HepG2 (cell line): ENCODE results near the gene PARP3. TPM values are rescaled to one million over a fixed set of nuclear protein-coding genes. Genes with fewer than 3 reads are reported as not detected.

ENCODE experiments used
- EHMT2 ChIP-seq: fragments of 200-600 bp; sonication (generic); IDR thresholded peaks from 2 replicates; pipeline ENCODE4 v1.7.0; 2017; ENCODE audit warnings: antibody characterized with exemption, low read depth, low read length, borderline replicate concordance
- HDAC1 ChIP-seq: sonication (generic); formaldehyde crosslinking; IDR thresholded peaks from 2 replicates; pipeline ENCODE4 v1.5.1; 2020; ENCODE audit warnings: mild to moderate bottlenecking, missing genetic modification reagents
- KDM2A ChIP-seq: sonication (generic); formaldehyde crosslinking; IDR thresholded peaks from 2 replicates; pipeline ENCODE4 v1.4.0; 2020; ENCODE audit warnings: low read depth, missing genetic modification reagents, borderline replicate concordance
- MTA1 ChIP-seq: sonication (generic); formaldehyde crosslinking; IDR thresholded peaks from 2 replicates; pipeline ENCODE4 v1.4.0; 2020; ENCODE audit warnings: missing genetic modification reagents, mild to moderate bottlenecking, borderline replicate concordance
- POLR2A ChIP-seq, 2 experiments: IDR thresholded peaks; 2 replicates each; pipeline ENCODE4 v1.6.1; 2011; ENCODE audit warnings: low read depth in 2 of 2, low read length in 2 of 2, mild to moderate bottlenecking in 1 of 2, moderate library complexity in 1 of 2; ENCODE audit not compliant: insufficient read depth in 1 of 2
- RBFOX2 ChIP-seq: fragments of 200-400 bp; formaldehyde crosslinking; IDR thresholded peaks from 2 replicates; pipeline ENCODE4 v1.6.1; 2017; ENCODE audit warnings: low read depth, mild to moderate bottlenecking, low read length
- SIX4 ChIP-seq: sonication (generic); formaldehyde crosslinking; IDR thresholded peaks from 2 replicates; pipeline ENCODE4 v1.4.0; 2020; ENCODE audit warnings: missing genetic modification reagents
- SMAD3 ChIP-seq: sonication (generic); formaldehyde crosslinking; IDR thresholded peaks from 2 replicates; pipeline ENCODE4 v1.4.0; 2020; ENCODE audit warnings: missing genetic modification reagents
- TEAD3 ChIP-seq: optimal IDR thresholded peaks from 2 replicates; pipeline ENCODE3; 2016; ENCODE audit warnings: borderline replicate concordance
- YEATS2 ChIP-seq: sonication (generic); formaldehyde crosslinking; IDR thresholded peaks from 2 replicates; pipeline ENCODE4 v1.4.0; 2020; ENCODE audit warnings: missing genetic modification reagents, borderline replicate concordance
- ZFX ChIP-seq: sonication (generic); formaldehyde crosslinking; IDR thresholded peaks from 2 replicates; pipeline ENCODE4 v1.4.0; 2020; ENCODE audit warnings: mild to moderate bottlenecking, low read depth, missing genetic modification reagents, moderate library complexity
- ZNF709 ChIP-seq: sonication (generic); formaldehyde crosslinking; IDR thresholded peaks from 2 replicates; pipeline ENCODE4 v1.5.0; 2020; ENCODE audit warnings: mild to moderate bottlenecking, missing genetic modification reagents
- polyA plus RNA-seq, 8 experiments: library from polyadenylated mRNA; depleted of rRNA in 3 of 8; stranded (reverse) in 7 of 8; unstranded in 1 of 8; fragments of >200 nt; fragmentation: Illumina TruSeq in 4 of 8; extraction: Trizol in 4 of 8; gene quantifications; 2 replicates each; pipeline versions ENCODE4 v1.2.1 to v1.2.3, GENCODE V29; 2011 to 2016; ENCODE audit warnings: low read depth in 4 of 8, missing spikeins in 1 of 8, mixed read lengths in 1 of 8; ENCODE audit not compliant: insufficient read depth in 1 of 8
- total RNA-seq, 5 experiments: library from RNA; depleted of rRNA; stranded (reverse); fragments of >200 nt; fragmentation: Illumina TruSeq; extraction: Trizol; gene quantifications; 2 replicates each; pipeline ENCODE4 v1.2.3, GENCODE V29; 2016; ENCODE audit warnings: low read depth in 1 of 5
- TF ChIP-seq, protein P1 (sequence below): sonication (generic); formaldehyde crosslinking; IDR thresholded peaks from 2 replicates; pipeline ENCODE4 v1.5.1; 2020; ENCODE audit warnings: missing genetic modification reagents, mild to moderate bottlenecking, borderline replicate concordance
- TF ChIP-seq, protein P2 (sequence below): IDR thresholded peaks from 2 replicates; pipeline ENCODE4 v1.6.1; 2016; ENCODE audit warnings: low read depth, borderline replicate concordance
- TF ChIP-seq, protein P3 (sequence below): sonication (generic); formaldehyde crosslinking; IDR thresholded peaks from 2 replicates; pipeline ENCODE4 v1.4.0; 2020; ENCODE audit warnings: missing genetic modification reagents
- TF ChIP-seq, protein P4 (sequence below): sonication (generic); formaldehyde crosslinking; IDR thresholded peaks from 2 replicates; pipeline ENCODE4 v1.5.0; 2020; ENCODE audit warnings: mild to moderate bottlenecking, missing genetic modification reagents
- TF ChIP-seq, protein P5 (sequence below): sonication (generic); formaldehyde crosslinking; IDR thresholded peaks from 2 replicates; pipeline ENCODE4 v1.8.0; 2023; ENCODE audit warnings: mild to moderate bottlenecking, missing genetic modification reagents
- TF ChIP-seq, protein P6 (sequence below): IDR thresholded peaks from 2 replicates; pipeline ENCODE4 v1.6.1; 2012; ENCODE audit warnings: inconsistent platforms

The PARP3 gene
- total and polyA plus RNA-seq, 2 of the 13 experiments (the other 11 are each of a cell fraction or from before 2014, with no cell fraction given), result 11.2 to 21.5 TPM

DNA sequence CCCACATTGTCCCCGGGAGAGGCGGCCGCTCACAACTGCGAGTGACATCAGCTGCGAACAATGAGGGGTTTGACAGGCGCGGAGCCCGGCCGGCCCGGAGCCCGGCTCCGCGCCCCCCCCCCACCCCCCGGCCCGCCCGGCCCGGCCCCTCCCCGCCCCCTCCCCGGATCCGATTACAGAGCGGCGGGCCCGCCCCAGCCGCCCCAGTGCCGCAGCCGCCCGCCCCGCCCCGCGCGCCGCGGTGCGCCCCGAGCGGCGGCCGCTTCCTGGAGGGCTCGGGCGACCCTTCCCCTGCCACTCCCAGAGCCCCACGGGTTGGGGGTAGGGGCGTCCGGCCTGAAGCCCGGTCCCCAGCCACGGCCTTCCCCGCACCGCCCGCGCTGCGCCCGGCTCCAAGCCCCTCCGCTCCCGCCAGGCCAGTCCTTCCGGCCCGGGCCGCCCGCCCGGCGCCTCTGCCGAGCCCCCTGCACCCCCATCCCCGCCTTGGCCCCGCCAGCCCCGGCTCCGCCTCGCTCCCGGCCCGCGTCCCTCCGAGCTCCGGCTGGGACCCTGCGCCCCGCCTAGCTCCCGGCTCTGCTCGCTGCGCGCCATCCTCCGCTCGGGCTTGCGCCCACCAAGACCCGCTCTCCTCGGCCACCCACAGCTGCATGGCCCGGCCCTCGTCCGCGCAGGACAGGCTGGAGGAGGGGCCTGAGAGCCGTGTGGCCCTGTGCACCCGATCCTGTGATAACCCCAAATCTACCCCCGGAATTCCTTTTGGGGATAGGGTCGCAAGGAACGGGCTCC, 25.4 kb downstream of the PARP3 start, which contains the start of gene PCBP4 (continued):
- TF ChIP-seq SIX4 (CRISPR knock-in tag) (no peak; the same call in 1 of the 2 replicates), YEATS2 (no peak), TEAD3 (CRISPR knock-in tag) (peak; percentile 5), HDAC1 (CRISPR knock-in tag) (no peak), SMAD3 (CRISPR knock-in tag) (no peak), ZFX (CRISPR knock-in tag) (peak; percentile 20; the same call in 1 of the 2 replicates), ZNF709 (0 out of 2 replicates have a peak, but pooled peaks have one; percentile 4), EHMT2 (no peak), POLR2A (IDR thresholded peaks at IDR 0.05; ENCODE audit: insufficient read depth in 1 of 2, low read depth in 2 of 2, low read length in 2 of 2) (peak in 1 of 2 experiments; percentile 41; a peak in 1 of 4 replicates), RBFOX2 (peak; percentile 80), MTA1 (CRISPR knock-in tag) (peak; percentile 43; the same call in 1 of the 2 replicates), KDM2A (CRISPR knock-in tag) (peak; percentile 90)
- TF ChIP-seq, protein P1, sequence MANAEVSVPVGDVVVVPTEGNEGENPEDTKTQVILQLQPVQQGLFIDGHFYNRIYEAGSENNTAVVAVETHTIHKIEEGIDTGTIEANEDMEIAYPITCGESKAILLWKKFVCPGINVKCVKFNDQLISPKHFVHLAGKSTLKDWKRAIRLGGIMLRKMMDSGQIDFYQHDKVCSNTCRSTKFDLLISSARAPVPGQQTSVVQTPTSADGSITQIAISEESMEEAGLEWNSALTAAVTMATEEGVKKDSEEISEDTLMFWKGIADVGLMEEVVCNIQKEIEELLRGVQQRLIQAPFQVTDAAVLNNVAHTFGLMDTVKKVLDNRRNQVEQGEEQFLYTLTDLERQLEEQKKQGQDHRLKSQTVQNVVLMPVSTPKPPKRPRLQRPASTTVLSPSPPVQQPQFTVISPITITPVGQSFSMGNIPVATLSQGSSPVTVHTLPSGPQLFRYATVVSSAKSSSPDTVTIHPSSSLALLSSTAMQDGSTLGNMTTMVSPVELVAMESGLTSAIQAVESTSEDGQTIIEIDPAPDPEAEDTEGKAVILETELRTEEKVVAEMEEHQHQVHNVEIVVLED (CRISPR knock-in tag), result no peak
- TF ChIP-seq, protein P2, sequence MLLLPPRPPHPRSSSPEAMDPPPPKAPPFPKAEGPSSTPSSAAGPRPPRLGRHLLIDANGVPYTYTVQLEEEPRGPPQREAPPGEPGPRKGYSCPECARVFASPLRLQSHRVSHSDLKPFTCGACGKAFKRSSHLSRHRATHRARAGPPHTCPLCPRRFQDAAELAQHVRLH (CRISPR knock-in tag), result 0 out of 2 replicates have a peak, but pooled peaks have one; percentile 48
- TF ChIP-seq, protein P3, sequence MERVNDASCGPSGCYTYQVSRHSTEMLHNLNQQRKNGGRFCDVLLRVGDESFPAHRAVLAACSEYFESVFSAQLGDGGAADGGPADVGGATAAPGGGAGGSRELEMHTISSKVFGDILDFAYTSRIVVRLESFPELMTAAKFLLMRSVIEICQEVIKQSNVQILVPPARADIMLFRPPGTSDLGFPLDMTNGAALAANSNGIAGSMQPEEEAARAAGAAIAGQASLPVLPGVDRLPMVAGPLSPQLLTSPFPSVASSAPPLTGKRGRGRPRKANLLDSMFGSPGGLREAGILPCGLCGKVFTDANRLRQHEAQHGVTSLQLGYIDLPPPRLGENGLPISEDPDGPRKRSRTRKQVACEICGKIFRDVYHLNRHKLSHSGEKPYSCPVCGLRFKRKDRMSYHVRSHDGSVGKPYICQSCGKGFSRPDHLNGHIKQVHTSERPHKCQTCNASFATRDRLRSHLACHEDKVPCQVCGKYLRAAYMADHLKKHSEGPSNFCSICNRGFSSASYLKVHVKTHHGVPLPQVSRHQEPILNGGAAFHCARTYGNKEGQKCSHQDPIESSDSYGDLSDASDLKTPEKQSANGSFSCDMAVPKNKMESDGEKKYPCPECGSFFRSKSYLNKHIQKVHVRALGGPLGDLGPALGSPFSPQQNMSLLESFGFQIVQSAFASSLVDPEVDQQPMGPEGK, result no peak; the same call in none of the 2 replicates
- TF ChIP-seq, protein P4, sequence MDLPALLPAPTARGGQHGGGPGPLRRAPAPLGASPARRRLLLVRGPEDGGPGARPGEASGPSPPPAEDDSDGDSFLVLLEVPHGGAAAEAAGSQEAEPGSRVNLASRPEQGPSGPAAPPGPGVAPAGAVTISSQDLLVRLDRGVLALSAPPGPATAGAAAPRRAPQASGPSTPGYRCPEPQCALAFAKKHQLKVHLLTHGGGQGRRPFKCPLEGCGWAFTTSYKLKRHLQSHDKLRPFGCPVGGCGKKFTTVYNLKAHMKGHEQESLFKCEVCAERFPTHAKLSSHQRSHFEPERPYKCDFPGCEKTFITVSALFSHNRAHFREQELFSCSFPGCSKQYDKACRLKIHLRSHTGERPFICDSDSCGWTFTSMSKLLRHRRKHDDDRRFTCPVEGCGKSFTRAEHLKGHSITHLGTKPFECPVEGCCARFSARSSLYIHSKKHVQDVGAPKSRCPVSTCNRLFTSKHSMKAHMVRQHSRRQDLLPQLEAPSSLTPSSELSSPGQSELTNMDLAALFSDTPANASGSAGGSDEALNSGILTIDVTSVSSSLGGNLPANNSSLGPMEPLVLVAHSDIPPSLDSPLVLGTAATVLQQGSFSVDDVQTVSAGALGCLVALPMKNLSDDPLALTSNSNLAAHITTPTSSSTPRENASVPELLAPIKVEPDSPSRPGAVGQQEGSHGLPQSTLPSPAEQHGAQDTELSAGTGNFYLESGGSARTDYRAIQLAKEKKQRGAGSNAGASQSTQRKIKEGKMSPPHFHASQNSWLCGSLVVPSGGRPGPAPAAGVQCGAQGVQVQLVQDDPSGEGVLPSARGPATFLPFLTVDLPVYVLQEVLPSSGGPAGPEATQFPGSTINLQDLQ (CRISPR knock-in tag), result 0 out of 2 replicates have a peak, but pooled peaks have one; percentile 48
- TF ChIP-seq, protein P5, sequence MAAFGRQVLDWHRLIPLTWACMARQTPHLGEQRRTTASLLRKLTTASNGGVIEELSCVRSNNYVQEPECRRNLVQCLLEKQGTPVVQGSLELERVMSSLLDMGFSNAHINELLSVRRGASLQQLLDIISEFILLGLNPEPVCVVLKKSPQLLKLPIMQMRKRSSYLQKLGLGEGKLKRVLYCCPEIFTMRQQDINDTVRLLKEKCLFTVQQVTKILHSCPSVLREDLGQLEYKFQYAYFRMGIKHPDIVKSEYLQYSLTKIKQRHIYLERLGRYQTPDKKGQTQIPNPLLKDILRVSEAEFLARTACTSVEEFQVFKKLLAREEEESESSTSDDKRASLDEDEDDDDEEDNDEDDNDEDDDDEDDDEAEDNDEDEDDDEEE, result 0 out of 2 replicates have a peak, but pooled peaks have one; percentile 52
- TF ChIP-seq, protein P6, sequence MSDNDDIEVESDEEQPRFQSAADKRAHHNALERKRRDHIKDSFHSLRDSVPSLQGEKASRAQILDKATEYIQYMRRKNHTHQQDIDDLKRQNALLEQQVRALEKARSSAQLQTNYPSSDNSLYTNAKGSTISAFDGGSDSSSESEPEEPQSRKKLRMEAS, result peak; percentile 40; the same call in 1 of the 2 replicates
